GM19023 (cell line): ENCODE data around the gene PCSK5.
"Not testable (repeated sequence)": the region's sequence is repeated elsewhere in the genome, so short reads cannot be mapped to it uniquely, and the experiment has no call there.

Experiments used
- ATAC-seq: cut with Tn5 transposase; IDR thresholded peaks from one replicate; pipeline ENCODE4 v1.9.1; 2021; ENCODE audit warnings: mild to moderate bottlenecking, moderate library complexity; ENCODE audit not compliant: unreplicated experiment

PCSK5 gene

GRCh38 chr9:75962013-75962661 lies 71.7 kb downstream of the PCSK5 start:
- ATAC-seq: no peak

- ATAC-seq: no peak
These were observed 72.2 kb downstream of the PCSK5 start for GRCh38 chr9:75962662-75963036.

GRCh38 chr9:75963321-75963720 lies 72.8 kb downstream of the PCSK5 start:
- not testable (repeated sequence) for ATAC-seq

- no peak for ATAC-seq
These were observed 74.0 kb downstream of the PCSK5 start for GRCh38 chr9:75964427-75964826.

- no peak for ATAC-seq
These were observed 74.8 kb downstream of the PCSK5 start for GRCh38 chr9:75965231-75965630.

GRCh38 chr9:75967556-75967955 lies 77.1 kb downstream of the PCSK5 start:
- no peak for ATAC-seq

- ATAC-seq: no peak
These were observed 83.7 kb downstream of the PCSK5 start for GRCh38 chr9:75974016-75974766.

- ATAC-seq: no peak
These were observed 84.6 kb downstream of the PCSK5 start for GRCh38 chr9:75975071-75975470.

- no peak for ATAC-seq
These were observed 86.1 kb downstream of the PCSK5 start for GRCh38 chr9:75976549-75976948.

- no peak for ATAC-seq
These were observed 88.9 kb downstream of the PCSK5 start for GRCh38 chr9:75979362-75979761.

GRCh38 chr9:75983319-75984045 lies 93.0 kb downstream of the PCSK5 start:
- ATAC-seq: no peak

- no peak for ATAC-seq
These were observed 95.0 kb downstream of the PCSK5 start for GRCh38 chr9:75985515-75985914.

- ATAC-seq: no peak
These were observed 98.2 kb downstream of the PCSK5 start for GRCh38 chr9:75988663-75989062.

- no peak for ATAC-seq
These were observed 99.7 kb downstream of the PCSK5 start for GRCh38 chr9:75990156-75990555.

- no peak for ATAC-seq
These were observed 100.3 kb downstream of the PCSK5 start for GRCh38 chr9:75990576-75991304.

GRCh38 chr9:75992482-75993206 lies 102.2 kb downstream of the PCSK5 start:
- no peak for ATAC-seq

- ATAC-seq: no peak
These were observed 103.0 kb downstream of the PCSK5 start for GRCh38 chr9:75993434-75993833.

- no peak for ATAC-seq
These were observed 104.6 kb downstream of the PCSK5 start for GRCh38 chr9:75995066-75995465.

GRCh38 chr9:75996726-75997125 lies 106.3 kb downstream of the PCSK5 start:
- no peak for ATAC-seq

- ATAC-seq: no peak
These were observed 106.7 kb downstream of the PCSK5 start for GRCh38 chr9:75997206-75997605.
